SU-DHL-6 (cell line): ENCODE measurements around the gene KLHL17.

Experiments
- H2AFZ ChIP-seq: fragments of 200-600 bp; sonication (generic); 2 replicates; pipeline ENCODE4 v1.6.1; 2014; ENCODE audit warnings: low read depth, mild to moderate bottlenecking, moderate library complexity, mixed read lengths, antibody characterized with exemption, low read length; ENCODE audit not compliant: severe bottlenecking
- H3F3A ChIP-seq: fragments of 200-600 bp; shearing (Covaris generic); 2 replicates; pipeline ENCODE4 v1.6.0; 2016; ENCODE audit warnings: antibody characterized with exemption, mild to moderate bottlenecking; ENCODE audit not compliant: insufficient read depth
- H3K27ac ChIP-seq: fragments of 200-600 bp; sonication (generic); 2 replicates; pipeline ENCODE4 v1.5.1; 2016; ENCODE audit warnings: low read depth, mild to moderate bottlenecking, low read length, moderate library complexity, mixed read lengths
- H3K27me3 ChIP-seq: fragments of 200-600 bp; sonication (generic), shearing (Covaris generic); 2 replicates; pipeline ENCODE4 v1.6.0; 2014; ENCODE audit warnings: mild to moderate bottlenecking, low read length
- H3K36me3 ChIP-seq: fragments of 200-600 bp; sonication (generic); 2 replicates; pipeline ENCODE4 v1.6.1; 2014; ENCODE audit warnings: mild to moderate bottlenecking, low read length, mixed read lengths
- H3K4me2 ChIP-seq: fragments of 300-600, 200-600 bp; shearing (Covaris generic), sonication (generic); 2 replicates; pipeline ENCODE4 v1.6.0; 2014; ENCODE audit warnings: low read length, low read depth, mild to moderate bottlenecking; ENCODE audit not compliant: poor library complexity, severe bottlenecking
- H3K4me3 ChIP-seq: fragments of 200-600 bp; sonication (generic); 2 replicates; pipeline ENCODE4 v1.5.1; 2014; ENCODE audit warnings: antibody characterized with exemption, low read length, mild to moderate bottlenecking, mixed read lengths; ENCODE audit not compliant: insufficient read depth, poor library complexity, severe bottlenecking
- H3K79me2 ChIP-seq: fragments of 200-600 bp; sonication (generic); 2 replicates; pipeline ENCODE4 v1.6.1; 2014; ENCODE audit warnings: mild to moderate bottlenecking, low read length, moderate library complexity; ENCODE audit not compliant: insufficient read depth
- H3K9ac ChIP-seq: fragments of 200-600 bp; sonication (generic); 2 replicates; pipeline ENCODE4 v1.7.0; 2014; ENCODE audit warnings: mild to moderate bottlenecking, low read length
- H3K9me2 ChIP-seq: fragments of 200-600 bp; sonication (generic); replicated peaks from 2 replicates; pipeline ENCODE4 v1.6.1; 2014; ENCODE audit warnings: low read length; ENCODE audit not compliant: insufficient read depth
- H3K9me3 ChIP-seq: fragments of 200-600 bp; sonication (generic); 2 replicates; pipeline ENCODE4 v1.6.1; 2014; ENCODE audit warnings: low read length, mixed read lengths; ENCODE audit not compliant: insufficient read depth
- H4K20me1 ChIP-seq: fragments of 200-600 bp; sonication (generic); 2 replicates; pipeline ENCODE4 v1.6.1; 2014; ENCODE audit warnings: low read depth, mild to moderate bottlenecking, antibody characterized with exemption, low read length, moderate library complexity, mixed read lengths
- EZH2phosphoT487 ChIP-seq: fragments of 200-600 bp; sonication (generic), shearing (Covaris generic); conservative IDR thresholded peaks from 2 replicates; pipeline ENCODE4 v1.6.1; 2018; ENCODE audit warnings: mild to moderate bottlenecking, antibody characterized with exemption, low read length, moderate library complexity, mixed read lengths
- TF ChIP-seq, protein P1 (sequence below): fragments of 200-600 bp; sonication (generic); IDR thresholded peaks from one replicate; pipeline ENCODE4 v1.5.1; 2017; ENCODE audit warnings: antibody characterized with exemption, mild to moderate bottlenecking, low read length, moderate library complexity; ENCODE audit not compliant: insufficient read depth, poor library complexity, severe bottlenecking

The KLHL17 gene

DNA sequence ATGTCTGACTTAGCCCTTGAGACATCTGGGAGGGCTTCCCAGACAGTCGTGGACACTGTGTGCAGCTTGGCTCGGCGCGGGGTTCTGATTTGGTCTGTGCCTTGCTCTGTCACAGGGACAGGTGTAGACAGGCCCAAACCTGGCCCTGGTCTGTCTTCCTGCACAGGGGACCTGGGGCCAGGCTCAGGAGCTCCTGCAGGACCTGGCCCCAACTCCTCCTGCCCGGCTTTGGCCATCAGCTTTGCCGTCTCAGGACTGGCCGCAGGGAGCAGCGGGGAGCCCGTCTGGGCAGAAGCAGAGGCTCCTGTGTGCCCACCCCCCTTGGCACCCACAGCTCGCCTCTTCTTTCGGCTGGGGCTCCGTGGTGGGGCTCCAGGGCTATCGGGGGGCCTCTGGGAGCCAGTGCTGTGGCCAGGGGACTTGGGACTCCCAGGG is 19.8 kb downstream of the KLHL17 start:
- Histone ChIP-seq H3K4me3 (no peak overlapping the region), H4K20me1 (no peaks in the 10 kb centered on the region), H3F3A (no peaks in the 10 kb centered on the region), H3K4me2 (no peak overlapping the region), H3K36me3 (no peaks in the 10 kb centered on the region), H3K9me3 (no peaks in the 10 kb centered on the region), H3K79me2 (no peaks in the 10 kb centered on the region), H2AFZ (no peak overlapping the region), H3K27ac (no peak overlapping the region), H3K9ac (no peak overlapping the region), H3K9me2 (no peaks in the 10 kb centered on the region), H3K27me3 (no peaks in the 10 kb centered on the region)
- no peak for TF ChIP-seq EZH2phosphoT487
- TF ChIP-seq, protein P1, sequence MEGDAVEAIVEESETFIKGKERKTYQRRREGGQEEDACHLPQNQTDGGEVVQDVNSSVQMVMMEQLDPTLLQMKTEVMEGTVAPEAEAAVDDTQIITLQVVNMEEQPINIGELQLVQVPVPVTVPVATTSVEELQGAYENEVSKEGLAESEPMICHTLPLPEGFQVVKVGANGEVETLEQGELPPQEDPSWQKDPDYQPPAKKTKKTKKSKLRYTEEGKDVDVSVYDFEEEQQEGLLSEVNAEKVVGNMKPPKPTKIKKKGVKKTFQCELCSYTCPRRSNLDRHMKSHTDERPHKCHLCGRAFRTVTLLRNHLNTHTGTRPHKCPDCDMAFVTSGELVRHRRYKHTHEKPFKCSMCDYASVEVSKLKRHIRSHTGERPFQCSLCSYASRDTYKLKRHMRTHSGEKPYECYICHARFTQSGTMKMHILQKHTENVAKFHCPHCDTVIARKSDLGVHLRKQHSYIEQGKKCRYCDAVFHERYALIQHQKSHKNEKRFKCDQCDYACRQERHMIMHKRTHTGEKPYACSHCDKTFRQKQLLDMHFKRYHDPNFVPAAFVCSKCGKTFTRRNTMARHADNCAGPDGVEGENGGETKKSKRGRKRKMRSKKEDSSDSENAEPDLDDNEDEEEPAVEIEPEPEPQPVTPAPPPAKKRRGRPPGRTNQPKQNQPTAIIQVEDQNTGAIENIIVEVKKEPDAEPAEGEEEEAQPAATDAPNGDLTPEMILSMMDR: no peak

DNA sequence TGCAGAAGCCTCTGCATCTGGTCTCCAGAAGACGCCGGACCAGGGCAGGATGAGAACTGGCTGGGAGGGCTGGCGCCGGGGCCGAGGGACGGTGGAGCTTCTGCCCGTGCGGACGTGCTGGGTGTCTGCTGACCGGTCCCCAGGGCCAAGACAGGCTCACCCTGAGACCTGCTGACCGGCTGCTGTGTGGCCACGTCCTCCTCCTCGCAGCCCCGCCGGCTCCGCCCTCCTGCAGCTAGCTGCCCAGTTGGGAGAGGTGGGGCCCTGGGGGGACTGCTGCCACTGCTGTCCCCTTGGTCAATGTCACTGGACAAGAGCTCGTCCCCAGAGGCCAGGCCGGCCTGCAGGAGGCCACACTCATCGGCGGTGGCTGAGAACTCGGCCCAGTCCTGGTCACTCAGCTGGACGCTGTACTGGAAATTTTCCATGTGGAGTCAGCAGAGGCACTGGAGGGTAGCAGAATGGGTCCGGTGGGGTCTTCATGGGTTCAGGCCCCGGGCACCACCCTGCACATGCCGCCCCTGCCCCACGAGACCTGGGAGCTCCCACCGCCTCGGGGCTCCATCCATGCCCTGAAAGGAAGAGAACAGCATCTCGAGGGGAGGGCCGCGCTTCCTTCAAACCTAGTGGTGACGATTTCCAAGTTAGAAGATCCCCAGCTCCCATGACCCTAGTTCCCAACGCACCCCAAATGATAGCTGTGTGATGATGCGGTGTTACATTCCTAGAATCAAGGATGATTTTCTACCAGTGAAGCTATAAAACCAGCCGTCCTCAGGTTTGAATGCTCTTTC is 20.4 kb downstream of the KLHL17 start:
- Histone ChIP-seq H3K9me2 (no peaks in the 10 kb centered on the region), H3K36me3 (no peaks in the 10 kb centered on the region), H3K4me3 (no peak overlapping the region), H3K27ac (no peak overlapping the region), H2AFZ (no peak overlapping the region), H3K27me3 (no peaks in the 10 kb centered on the region), H3F3A (no peaks in the 10 kb centered on the region), H3K79me2 (no peaks in the 10 kb centered on the region), H4K20me1 (no peaks in the 10 kb centered on the region), H3K9me3 (no peaks in the 10 kb centered on the region), H3K4me2 (no peak overlapping the region), H3K9ac (no peak overlapping the region)
- TF ChIP-seq, protein P1: no peak
- TF ChIP-seq EZH2phosphoT487: no peak

DNA sequence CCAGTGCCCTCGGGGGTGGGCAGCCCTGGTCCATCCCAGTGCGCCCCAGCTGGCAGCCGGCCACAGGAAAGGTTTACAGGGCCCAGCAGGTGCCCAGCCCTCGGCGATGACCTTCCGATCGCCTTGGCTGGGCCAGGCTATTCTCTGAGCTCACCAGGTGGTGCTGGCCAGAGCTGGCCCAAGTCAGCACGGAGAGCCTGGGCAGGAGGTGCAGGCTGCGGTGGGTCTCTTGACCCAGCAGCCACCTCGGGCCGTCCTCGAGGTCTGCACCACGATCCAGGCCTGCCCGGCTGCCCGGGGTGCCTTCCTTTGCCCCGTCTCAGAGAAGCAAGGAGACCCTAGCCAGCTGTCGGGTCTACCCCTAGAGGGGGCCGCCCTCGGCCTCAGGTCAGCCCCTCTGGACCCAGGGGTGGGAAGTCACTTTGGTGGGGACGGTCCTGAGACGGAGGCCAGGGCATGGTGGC is 21.1 kb downstream of the KLHL17 start:
- no peak overlapping the region for H3K4me2 ChIP-seq
- H3K27me3 ChIP-seq: no peaks in the 10 kb centered on the region
- H3K9ac ChIP-seq: no peak overlapping the region
- H3K27ac ChIP-seq: no peak overlapping the region
- no peaks in the 10 kb centered on the region for H3F3A ChIP-seq
- H3K9me3 ChIP-seq: no peaks in the 10 kb centered on the region
- H3K4me3 ChIP-seq: no peak overlapping the region
- H3K9me2 ChIP-seq: no peaks in the 10 kb centered on the region
- H4K20me1 ChIP-seq: no peaks in the 10 kb centered on the region
- H3K36me3 ChIP-seq: no peaks in the 10 kb centered on the region
- H2AFZ ChIP-seq: no peak overlapping the region
- no peak for TF ChIP-seq EZH2phosphoT487
- TF ChIP-seq, protein P1: no peak
- H3K79me2 ChIP-seq: no peaks in the 10 kb centered on the region
